ENCODE results near the gene ABCC6.
"Not testable (repeated sequence)": the region's sequence is repeated elsewhere in the genome, so short reads cannot be mapped to it uniquely, and the experiment has no call there.

Gene ABCC6

DNA sequence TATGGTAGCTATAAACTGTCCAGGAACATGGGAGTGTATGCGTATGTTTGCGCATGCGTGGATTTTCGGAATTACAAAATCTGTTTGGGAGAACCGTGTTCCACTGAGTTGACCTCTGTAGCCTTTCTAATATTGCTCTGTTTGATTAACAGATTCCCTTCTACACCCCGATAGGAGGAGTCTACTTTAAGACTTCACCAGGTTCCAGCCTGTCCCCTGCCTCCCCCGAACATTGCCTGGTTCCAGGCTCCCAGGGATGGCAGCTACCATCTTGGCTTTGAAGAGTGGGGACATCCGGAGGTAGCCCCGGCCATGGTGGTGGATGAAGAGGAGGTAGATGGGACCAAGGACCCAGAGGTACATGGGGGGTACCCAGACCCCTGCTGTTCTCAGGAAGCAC is 1.9 kb downstream of the ABCC6 start:
- not testable (repeated sequence) for DNase-seq

DNA sequence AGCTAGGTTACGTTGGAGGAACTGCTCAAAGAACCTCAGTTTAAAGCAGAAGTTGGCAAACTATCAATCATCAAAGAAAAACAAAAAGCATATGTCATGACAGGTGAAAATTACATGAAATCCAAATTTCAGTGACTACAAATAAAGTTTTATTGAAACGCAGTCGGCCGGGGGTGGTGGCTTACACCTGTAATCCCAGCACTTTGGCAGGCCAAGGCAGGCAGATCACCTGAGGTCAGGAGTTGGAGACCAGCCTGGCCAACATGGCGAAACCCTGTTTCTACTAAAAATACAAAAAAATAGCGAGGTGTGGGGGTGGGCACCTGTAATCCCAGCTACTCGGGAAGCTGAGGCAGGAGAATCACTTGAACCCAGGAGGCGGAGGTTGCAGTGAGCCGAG is 2.8 kb downstream of the ABCC6 start:
- DNase-seq, result not testable (repeated sequence)

DNA sequence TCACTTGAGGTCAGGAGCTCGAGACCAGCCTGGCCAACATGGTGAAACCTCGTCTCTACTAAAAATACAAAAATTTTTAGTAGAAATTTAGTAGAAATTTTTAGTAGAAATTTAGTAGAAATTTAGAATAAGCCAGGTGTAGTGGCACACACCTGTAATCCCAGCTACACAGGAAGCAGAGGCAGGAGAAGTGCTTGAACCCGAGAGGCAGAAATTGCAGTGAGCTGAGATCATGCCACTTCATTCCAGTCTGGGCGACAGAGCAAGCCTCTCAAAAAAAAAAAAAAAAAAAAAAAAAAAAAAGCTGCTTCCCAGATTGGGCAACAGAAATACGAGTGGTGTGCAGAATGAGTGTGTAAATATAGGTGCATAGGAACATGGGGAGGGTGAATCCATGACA is 4.5 kb downstream of the ABCC6 start:
- not testable (repeated sequence) for DNase-seq

DNA sequence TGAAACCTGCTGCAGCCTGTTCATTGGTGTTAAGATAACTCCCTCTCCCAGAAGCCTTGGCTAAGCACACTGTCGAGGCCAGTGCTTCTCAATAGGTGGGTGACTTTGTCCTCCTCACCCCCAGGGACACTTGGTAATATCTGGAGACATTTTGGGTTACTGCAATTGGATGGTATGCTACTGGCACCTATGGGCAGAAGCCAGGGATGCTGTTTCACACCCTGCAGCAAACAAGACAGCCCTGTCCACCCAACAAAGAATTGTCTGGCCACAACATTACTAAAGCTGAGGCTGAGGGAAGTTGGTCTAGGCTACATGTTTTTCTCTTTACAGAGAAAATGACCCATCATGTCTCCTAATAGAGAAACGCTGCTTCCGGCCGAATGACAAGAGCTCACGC is 4.9 kb downstream of the ABCC6 start:
- not testable (repeated sequence) for DNase-seq

DNA sequence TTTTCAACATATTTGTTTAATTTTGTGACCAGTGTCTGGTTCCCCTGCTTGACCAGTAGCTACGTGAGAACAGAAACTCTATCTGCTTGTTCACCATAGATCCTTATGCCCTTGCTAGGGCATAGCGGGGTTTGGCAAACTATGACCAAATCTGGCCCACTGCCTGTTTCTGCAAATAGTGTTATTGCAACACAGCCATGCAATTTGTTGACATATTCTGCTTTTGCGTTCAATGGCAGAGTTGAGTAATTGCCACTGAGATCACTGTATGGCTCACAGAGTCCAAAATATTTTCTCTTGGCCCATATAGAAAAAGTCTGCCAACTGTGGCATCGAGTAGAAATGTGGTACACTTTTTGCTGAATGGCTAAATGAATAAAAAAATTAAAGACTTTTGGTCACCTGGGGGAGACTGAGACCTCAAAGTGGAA is 9.4 kb downstream of the ABCC6 start:
- DNase-seq, result not testable (repeated sequence)

DNA sequence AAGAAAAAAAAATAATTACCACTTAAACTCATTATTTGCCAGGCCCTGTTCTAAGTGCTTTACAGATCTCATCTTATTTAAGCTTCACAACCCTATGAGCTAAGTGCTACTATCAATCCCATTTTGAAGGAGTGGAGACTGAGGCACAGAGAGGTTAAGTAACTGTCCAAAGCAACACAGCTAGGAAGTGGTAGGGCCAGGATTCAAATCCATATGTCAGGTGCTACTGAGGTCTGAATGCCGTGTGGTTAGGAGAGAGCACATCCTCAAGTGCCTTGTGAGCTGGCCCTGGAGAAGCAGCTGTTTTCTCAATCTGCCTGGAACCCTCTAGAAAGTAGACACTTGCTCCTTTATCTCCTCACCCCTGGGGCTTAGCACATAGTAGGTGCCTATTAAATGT is 11.9 kb downstream of the ABCC6 start:
- not testable (repeated sequence) for DNase-seq

DNA sequence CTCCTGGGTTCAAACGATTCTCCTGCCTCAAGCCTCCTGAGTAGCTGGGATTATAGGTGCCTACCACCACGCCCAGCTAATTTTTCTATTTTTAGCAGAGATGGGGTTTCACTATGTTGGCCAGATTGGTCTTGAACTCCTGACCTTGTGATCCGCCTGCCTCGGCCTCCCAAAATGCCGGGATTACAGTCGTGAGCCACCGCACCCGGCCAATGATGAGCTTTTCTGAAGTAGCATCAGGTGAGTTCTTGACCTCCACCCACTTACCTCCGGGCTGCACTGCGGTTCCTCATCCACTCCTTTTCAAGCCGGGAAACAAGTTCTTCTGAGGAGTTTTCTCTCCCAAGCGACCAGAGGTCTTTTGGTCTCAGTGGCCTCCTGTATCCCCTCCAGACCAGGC is 14.8 kb downstream of the ABCC6 start:
- DNase-seq, result not testable (repeated sequence)

DNA sequence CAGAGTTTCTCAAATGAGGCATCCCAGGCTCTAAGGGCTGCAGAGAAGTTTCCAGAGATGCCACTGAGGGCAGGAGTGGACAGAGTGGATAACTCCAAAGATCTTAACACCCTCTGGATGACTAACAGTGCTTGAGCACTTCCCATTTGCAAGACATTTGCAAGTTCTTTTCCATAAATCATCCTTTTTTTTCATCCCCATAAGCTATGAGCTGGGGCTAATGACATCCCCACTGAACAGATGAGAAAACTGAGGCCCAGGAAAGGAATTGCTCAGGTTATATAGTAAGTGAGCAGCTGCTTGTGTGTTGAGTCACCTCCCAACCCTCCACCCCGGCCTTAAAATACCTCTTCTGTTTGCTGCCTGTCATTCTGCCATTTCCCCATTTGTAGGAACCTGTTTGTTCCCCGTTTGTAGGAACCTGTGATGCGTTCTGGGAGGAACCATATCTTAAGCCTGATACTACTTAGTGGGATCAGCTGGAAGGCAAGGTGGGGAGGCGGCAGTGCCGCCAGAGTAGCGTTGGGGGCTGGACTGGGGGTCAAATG is 15.4 kb downstream of the ABCC6 start:
- not testable (repeated sequence) for DNase-seq

DNA sequence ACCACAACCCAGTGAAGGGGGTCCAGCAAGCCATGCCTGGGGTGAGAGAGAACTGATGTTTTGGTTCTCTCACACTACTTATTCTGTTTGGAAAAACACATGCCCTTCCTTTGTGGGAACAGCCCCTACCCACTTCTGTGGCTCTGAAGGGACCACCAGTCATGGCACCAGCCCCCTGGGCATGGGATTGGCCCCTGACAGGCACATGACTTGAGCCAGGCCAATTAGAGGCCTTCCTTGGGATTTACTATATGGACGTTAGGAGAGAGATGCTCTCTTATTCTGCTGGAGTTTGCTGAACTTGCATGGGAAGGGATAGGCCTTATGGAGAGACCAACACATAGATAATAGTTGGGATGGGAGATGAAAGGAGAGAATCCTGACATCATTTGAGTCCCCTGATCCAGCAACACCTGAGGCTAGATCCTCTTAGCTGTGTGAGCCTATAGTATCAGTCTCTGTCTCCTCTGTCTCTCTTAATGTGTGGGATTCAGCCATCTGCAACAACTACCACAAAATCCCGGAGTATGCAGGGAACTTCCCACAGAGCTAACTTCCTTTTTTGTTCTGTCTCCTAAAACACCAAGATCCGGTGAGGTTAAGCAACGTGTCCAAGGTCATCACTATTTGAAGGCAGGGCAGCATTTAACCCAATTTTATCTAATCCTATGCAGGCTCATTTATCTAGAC is 16.1 kb downstream of the ABCC6 start:
- not testable (repeated sequence) for DNase-seq

DNA sequence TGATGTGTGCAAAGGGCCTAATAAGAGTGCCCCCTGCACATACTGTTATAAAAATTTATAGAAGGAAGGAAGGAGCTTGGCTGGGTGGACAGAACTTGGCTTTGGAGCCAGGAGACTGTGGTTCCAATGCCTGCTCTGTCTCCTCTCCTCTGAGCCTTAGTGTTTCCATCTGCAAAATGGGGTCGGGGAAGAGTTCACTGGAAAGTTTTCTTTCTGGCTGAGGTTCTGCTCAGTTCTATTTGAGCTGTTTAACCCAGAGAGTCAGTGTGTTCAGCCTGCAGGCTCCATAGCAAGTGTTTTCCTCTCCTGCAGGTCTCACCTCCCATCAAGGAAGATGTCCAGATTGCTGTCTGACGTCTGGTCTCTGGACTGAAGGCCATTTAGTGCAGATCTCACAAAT is 17.4 kb downstream of the ABCC6 start:
- not testable (repeated sequence) for DNase-seq

DNA sequence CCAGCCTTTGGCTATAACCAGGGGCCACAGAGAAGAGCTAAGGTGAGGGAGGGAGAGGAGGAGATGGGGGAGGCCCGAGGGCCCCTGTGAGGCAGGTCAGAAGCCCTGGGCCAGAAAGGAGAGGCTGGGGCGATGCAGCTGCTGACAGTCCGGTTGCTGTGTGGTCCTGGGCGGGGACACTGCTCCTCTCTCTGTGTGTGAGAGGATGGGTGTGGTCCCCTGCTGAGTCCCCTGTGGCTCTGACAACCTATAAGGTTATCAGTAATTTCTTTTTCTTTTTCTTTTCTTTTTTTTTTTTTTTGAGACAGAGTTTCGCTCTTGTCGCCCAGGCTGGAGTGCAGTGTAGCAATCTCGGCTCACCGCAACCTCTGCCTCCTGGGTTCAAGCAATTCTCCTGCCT is 18.7 kb downstream of the ABCC6 start:
- DNase-seq, result not testable (repeated sequence)

DNA sequence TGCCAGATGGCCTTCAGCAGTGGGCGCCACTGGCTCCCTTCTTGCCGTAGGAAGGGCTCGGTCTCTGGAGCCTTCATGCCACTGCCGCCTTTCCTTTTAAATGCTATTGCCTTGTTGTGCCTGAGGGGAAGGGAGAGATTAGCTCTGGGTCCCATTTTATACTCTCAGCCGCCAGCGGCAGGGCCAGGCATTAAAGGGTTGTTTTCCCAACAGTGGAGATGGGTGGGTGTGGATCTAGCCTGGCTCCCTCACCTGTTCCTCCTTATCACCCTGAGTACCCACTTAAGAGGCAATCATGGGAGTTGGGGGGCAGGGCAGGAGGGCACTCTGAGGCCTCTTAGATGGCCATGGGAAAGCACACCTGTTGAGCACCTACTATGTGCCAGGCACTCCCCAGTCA is 19.8 kb downstream of the ABCC6 start:
- not testable (repeated sequence) for DNase-seq

DNA sequence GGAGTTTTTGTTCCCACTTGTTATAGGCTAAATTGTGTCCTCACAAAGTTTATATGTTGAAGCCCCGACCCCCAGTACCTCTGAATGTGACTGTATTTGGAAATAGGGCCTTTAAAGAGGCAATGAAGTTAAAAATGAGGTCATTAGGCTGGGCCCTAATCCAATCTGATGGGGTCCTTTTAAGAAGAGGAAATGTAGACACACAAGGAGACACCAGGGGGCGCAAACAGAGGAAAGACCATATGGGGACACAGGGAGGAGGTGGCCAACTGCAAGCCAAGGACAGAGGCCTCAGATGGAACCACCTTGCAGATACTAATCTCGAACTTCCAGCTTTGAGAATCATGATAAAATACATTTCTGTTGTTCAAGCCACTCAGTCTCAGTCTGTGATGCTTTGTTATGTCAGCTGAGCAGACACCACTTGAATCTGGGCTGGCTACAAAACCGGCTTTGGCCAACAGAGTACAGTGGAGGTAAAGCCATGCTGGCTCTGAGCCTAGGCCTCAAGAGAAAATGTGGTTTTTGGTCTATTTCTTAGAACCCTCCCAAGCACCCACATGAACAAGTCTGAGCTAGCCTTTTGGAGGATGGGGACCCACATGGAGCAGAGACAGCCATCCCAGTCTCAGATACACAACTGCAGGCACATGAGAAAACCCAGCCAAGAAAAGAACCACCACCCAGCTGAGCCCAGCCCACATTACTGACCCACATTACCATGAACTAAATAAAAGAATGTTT is 20.7 kb downstream of the ABCC6 start:
- DNase-seq, result peak; percentile 34 to 51

DNA sequence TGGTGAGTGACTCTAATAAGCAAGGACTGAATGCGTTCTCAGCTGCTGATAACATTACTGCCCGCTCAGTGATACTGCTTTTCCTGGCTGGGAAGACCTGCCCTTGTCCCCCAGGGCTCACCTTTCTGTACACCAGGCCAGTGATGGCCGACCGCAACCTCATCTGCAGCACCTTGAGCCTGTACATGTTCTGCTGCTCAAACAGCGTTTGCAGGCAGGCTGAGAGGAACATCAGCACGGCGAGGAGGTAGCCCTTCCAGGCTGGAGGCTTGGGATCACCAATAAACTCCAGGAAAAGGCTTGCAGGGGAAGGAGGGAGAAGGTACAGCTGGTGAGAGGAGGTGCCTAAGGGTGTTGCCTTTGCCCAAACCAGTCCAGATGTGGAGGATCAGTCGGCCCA is 21.4 kb downstream of the ABCC6 start:
- DNase-seq, result not testable (repeated sequence)

DNA sequence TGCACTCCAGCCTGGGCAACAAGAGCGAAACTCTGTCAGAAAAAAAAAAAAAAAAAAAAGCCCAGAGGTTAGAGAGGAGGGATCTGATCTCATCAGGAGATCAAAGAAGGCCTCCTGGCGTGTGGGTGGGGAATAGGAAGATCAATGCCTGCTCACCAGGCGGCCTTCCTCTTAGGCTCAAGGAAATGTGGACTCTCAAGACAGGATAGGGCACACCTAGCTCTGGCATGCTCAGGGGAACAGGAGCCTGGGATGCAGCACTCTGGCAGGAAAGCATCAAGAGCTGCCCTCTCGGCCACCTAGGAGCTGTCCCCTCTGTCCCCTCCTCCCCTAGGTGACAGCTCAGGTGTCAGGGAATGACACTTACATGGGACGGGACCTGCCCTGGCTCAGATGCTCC is 22.9 kb downstream of the ABCC6 start:
- not testable (repeated sequence) for DNase-seq

DNA sequence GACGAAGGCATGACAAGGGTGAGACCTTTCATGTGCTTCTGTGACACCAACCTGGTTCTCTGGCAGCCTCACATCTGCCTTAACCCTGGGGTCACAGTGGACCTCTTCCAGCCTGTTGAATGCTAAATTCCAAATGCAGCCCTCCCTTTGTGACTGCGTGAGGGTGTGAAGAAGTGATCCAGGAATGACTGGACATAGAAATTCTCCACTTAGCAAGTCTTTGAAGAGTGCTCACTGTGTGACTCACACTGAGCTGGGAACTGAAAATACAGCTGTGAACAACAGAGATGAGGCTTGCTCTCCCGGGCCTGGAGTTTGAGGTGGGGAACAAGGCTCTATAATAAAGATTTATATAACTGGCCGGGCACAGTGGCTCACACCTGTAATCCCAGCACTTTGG is 23.9 kb downstream of the ABCC6 start:
- DNase-seq, result not testable (repeated sequence)

DNA sequence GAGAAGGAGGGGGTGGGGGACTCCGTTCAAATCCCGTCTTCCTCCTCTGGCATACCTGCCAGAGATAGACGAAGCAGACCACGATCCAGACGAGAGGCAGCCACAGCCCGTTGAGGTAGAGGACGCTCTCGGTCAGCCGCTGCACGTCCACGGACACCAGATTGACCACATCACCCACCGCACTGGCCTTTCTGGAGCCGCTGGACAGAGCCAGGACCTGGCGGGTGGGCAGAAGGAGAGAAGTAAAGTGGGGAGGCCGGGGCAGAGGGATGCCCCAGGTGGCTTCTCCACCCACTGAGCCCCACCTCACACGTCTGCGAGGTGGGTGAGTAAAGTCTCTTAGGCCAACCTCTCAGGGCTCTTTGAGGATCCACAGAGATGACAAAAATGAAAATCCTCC is 25.3 kb downstream of the ABCC6 start:
- DNase-seq, result no peak

DNA sequence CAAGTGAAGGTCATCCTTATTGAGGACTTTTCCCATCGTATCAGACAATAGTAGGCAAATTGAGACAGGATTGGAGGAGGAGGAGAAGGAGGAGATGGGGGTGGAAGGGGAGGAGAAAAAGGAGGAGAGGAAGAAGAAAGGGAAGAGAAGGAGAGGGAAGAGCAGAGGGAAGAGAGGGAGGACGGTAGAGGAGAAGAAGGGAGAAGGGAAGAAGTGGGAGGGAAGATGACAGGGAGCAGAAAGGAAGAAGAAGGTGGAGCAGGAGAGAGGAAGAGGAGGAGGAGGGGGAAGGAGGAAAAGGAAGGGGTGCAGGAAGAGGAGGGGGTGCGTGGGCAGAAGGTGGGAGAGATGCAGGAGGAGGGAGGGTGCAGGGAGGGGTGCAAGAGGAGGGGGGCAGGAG is 26.0 kb downstream of the ABCC6 start:
- DNase-seq, result no peak

DNA sequence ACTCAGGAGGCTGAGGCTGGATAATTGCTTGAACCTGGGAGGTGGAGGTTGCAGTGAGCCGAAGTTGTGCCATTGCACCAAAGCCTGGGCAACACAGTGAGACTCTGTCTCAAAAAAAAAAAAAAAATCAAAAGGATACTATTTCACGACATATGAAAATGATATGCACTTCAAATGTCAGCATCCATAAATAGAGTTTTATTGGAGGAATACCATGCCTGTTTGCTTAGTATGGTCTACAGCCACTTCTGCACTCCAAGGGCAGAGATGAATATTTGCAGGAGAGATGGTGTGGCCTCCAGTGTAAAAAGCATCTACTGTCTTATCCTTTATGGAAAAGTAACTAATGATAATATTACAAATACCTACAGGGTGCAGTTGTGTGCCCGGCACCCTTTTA is 27.2 kb downstream of the ABCC6 start:
- DNase-seq, result no peak

DNA sequence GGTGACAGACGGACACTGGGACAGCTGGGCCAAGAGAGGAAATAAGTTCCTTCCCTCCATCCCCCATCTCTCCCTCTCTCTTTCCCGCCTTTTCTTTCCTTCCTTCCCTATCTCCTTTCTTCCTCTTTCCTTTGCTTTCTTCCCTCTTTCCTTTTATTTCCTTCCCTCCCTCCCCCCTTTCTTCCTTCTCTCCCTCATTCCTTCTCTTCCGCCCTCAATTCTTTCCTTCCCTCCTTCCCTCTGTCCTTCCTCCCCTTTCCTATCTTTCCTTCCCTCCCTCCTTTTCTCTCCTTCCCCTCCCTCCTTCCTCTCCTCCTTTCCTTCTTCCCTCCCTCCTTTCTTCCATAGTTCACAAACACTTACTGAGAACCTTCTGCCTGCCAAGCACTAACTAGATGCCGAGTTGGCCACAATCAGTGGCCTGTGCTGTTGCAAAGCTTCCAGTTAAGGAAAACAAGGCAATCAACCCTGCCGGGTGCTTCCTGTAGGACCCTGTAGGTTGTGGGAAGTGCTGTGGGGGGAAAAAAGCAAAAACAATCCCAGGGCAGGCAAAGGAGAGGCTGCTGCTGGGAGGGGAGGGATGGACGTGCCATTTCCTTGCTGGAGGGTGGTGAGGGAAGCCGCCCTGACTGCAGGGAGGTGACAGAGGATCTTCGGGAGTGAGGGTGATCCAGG is 31.7 kb downstream of the ABCC6 start:
- no peak for DNase-seq

DNA sequence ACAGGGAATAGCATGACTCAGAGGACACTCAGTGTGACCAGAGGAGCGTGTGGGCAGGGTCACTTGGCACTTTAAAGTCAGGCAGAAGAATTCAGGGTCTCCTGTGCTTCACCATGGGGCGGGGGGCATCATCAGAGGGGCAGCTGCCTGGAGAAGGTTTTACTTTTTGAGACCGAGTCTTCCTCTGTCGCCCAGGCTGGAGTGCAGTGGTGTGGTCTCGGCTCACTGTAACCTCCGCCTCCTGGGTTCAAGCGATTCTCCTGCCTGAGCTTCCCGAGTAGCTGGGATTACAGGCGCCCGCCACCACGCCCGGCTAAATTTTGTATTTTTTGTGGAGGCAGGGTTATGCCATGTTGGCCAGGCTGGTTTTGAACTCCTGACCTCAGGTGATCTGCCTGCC is 32.3 kb downstream of the ABCC6 start:
- DNase-seq, result not testable (repeated sequence)

DNA sequence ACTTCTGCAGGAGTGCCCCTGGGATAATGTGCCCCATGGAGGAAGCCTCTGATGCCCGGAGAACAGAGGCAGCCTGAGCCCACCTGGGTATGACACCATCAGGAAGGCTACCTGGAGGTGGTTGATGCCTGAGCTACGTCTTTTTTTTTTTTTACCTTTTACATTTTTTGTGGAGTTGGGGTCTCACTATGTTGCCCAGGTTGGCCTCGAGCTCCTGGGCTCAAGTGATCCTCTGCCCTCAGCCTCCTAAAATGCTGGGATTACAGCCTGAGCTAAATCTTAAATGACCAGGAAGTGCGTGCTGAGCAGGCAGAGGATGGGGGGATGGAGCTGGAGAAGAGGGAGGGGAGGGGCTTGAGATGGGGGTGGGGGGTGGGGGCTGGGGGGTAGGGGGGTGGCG is 32.7 kb downstream of the ABCC6 start:
- no peak for DNase-seq

DNA sequence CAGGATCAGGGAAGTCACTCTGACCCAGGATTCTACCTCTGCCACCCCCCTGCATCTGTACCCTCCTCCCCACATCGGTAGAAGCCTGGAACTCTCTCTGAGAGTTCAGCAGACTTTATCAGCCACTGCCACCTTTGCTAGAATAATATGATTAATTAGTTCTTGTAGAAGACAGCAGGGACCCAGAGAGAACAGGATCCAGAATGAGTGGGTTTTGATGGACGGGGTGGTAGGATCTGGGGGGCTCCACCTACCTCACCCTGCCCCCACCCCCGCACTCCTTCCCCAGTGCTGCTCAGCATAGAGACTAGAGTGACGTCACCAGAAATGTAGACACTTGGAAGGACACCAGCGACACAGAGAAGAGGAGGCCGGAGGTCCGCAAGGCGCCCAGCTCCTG is 33.5 kb downstream of the ABCC6 start:
- no peak for DNase-seq

DNA sequence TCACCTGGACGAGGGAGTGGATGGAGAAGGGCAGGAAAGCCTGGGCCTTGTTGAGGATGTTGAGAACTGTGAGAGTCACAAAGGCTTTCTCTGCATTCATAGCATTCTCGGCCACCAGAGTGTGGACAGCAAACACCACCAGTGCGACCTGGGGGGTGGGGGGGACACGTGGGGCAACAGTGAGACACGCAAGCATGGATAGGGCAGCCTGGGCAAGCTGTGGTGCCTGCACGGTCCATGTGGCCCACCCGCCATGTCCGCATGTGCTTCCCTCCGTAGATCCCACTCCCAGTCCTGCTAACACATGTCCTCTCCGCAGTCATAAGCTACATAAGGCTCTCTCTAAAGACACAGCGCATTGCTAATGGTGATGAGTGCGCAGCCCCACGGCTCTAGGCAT is 34.5 kb downstream of the ABCC6 start:
- no peak for DNase-seq
